Stimulated activated CD4-positive, alpha-beta T cell treated with anti-CD3 and anti-CD28 coated beads, Interleukin-1b, Interleukin-23, amount 100 ng/mL, for 1 hour (primary cell): ENCODE data around the gene S100A2.

Experiments used
- DNase-seq, 2 donors: peaks; one replicate each; pipeline ENCODE4 v3.0.0-alpha.2; 2020; ENCODE audit warnings: low read depth in 2 of 2

Gene S100A2

DNA sequence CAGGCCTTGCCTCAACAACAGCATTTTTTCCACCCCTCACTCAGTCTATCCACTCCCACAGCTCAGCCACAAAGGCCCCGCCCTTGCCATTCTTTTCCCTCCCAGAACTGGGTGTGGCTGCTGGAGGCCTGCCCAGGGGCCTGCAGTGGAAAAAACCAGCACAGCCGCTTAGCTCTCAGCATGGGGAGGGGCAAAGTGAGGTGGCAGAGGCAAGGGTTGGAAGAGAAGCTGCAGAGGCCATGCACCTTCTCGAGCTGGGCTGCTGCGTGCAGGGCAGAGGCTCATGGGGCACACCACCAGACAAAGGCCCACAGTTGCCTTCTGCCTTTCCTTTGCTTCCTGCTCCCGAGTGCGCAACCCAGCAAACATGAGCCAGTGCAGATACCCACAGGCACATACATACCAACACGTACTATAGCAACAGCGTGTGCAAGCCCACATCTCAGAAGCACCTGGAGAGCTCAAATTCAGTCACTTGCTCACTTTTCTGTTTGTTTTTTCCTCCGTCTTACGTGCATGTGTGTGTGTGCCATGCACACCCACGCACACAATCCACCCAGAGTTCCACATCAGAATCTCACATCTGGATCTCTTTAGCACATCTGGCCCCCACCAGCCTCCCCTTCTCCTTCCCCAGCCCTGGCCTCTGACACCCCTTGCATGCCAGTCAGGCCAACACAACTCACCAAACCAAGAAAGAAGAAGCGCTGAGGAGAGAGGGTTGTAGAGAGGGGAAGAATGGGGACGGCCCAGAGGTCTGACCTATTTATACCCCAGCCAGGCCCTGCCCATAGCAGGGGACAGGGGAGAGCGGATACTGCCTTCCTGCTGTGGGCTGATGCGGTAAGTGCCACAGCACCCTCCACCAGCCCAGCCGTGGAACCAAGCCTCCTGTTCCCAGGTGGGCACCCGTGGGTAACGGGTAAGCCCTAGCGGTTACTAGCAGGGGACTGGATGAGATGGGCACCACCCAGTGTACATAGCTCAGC, 20.3 kb downstream of the S100A2 start, which contains the start of gene S100A4:
TSS of gene S100A4 (minus strand) at position 740 of the 989 bp plus-strand sequence. CDS start 1,012 bp downstream, outside the sequence.
- DNase-seq = peak; percentile 75 to 84

DNA sequence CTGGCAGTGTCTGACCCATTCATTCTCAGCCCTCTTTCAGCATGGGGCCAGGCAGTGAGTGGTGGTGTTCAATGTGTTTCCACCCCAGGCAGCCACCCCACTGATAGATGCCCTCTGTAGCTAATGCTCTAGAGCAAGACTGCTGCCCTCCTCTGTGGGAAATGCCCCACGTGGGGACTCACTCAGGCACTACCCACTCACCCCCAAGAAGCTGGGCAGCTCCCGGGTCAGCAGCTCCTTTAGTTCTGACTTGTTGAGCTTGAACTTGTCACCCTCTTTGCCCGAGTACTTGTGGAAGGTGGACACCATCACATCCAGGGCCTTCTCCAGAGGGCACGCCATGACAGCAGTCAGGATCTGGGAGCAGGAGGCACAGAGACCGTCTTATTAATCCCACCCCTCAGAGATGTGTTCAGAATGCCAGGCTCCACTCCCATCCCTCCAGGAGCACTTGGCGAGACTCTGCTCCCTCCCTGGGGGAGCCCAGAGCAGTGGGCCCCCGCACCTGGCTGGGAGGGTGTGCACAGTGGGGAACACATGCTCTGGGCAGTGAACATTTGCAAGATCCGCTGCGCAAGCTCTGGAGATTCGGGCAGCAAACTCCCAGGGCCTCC, 21.1 kb downstream of the S100A2 start:
- DNase-seq = no peak

DNA sequence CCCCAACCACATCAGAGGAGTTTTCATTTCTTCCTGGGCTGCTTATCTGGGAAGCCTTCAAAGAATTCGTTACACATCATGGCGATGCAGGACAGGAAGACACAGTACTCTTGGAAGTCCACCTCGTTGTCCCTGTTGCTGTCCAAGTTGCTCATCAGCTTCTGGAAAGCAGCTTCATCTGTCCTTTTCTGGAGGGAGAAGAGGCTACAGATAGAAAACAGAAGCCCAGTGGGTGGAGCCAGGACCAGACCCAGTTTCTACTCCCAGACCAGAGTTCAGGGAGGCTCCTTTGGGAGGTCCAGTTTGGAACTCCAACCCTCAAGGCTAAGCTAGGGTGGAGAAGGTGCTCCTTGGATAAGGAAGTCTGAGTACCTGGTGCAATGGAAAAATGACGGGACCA, 21.9 kb downstream of the S100A2 start:
- no peak for DNase-seq

DNA sequence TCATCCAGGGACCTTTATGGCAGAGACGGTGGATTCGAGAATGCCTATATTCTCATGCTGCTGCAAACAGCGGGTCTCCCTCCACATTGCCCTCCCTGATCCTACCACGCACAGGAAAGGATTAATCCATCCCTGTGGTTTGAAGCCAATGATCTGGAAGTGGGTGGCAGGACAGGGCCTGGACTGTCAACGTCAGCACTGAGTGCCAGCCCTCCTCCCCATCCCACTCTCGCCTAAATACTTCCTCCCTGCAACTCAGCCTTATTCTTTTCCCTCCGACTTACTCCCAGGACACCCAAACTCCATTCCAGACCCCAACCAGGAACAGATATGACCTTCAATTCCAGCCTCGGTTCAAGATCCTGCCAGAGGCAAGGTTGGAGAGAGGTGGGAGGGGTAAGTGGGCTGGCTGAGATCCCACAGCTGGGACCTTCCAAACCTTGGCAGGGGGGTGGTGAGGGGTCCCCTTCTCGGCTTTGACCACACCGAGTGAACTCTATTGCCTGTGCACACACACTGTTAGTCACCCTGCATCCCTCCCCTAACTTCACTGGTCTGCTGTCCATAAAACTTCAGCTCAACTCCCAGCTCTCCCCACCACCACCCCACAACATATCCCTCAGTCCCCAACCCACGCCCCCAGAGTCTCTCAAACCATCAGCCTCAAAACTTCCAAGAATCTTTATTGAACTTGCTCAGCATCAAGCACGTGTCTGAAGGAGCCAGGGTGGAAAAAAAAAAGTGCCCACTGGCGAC, 22.5 kb downstream of the S100A2 start:
- DNase-seq = no peak

DNA sequence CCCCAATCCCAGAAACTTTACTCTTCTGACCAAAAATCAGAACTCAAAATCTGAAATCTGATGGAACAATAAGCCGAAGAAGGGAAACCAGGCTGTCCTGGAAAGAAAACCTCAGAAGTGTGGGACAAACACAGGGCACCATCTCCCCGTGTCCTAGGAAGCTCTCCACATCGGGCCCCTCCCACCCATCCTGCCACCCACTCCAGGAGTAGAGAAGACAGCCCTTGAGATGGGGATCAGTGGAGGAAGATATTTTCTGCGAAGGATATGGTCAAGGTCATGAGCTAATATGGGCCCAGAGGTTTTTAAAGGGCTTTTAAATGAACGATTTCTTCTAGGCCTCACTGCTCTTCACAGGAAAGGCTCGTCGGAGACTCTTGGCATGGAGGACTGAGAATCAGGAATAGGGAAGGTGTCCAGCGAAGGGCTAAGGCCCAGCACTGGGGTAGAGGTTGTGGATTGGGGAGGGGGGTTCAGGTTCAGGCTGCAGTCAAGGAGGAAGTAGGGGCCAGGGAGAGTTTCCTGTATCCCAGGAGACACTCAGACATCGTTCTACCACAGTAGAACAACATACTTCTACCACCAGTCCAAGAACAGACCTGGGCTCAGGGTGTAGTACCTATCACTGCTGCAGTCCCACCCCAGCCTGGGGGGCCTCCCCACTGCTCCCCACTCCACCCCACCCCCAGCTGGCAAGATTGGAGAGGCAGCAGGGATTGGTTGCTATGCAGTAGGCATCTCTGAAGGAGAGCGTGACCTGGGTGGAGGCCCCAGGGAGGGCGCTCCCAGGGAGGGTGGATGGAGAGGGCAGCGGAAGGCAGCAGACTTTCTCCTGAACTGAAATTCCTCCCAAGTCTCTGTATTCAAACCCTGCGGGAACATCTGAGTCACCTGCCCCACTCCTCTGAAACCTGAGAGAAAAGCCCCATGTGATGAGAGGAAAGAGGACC, 23.7 kb downstream of the S100A2 start:
- no peak for DNase-seq

DNA sequence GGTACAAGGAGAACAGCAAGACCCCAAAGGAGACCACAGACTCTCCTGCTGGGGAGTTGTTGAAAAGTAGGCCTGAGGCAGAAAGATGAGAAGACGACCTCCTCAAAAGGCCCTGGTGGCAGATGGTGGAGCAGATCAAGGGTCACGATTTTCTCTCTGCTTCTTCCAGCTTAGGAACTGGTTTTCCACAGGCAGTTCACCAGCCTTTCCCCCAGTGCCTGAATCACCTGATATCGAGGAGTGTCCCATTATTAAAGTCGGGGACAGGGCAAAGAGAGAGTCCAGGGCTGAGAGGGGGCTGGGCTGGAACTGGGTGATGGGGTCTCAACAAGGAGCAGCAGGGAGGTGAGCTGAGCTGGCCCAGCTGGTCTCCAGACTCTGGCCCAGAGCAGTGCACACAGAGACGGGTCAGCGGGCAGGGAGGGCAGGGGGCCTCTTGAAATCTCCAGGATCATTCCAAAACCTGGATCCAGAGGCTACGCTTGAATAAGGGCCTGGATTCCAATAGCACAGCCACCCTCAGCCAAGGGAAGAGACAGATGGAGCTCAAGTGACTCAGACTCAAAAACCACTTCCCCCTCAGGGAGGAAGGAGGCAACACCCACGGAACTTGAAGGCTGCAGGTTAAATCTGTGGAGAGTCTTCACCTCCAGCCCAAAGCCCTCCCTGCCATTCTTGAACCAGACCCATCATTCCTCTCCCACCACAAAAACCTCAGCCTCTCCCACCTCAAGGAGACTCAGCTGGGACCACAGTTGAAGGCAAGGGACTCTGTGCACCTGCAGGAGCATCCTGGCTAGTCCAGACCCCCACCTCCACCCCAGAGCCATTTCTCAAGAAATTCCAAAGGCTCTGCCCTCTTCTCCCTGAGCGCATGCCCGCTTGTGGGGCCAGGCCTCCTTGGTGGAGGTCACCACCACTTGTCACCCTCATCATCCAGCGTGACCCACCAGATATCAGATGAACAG, 25.0 kb downstream of the S100A2 start, which contains the start of gene S100A5:
TSS of gene S100A5 (minus strand) at position 541 of the 968 bp plus-strand sequence. CDS start 743 bp downstream, outside the sequence.
- DNase-seq = no peak

DNA sequence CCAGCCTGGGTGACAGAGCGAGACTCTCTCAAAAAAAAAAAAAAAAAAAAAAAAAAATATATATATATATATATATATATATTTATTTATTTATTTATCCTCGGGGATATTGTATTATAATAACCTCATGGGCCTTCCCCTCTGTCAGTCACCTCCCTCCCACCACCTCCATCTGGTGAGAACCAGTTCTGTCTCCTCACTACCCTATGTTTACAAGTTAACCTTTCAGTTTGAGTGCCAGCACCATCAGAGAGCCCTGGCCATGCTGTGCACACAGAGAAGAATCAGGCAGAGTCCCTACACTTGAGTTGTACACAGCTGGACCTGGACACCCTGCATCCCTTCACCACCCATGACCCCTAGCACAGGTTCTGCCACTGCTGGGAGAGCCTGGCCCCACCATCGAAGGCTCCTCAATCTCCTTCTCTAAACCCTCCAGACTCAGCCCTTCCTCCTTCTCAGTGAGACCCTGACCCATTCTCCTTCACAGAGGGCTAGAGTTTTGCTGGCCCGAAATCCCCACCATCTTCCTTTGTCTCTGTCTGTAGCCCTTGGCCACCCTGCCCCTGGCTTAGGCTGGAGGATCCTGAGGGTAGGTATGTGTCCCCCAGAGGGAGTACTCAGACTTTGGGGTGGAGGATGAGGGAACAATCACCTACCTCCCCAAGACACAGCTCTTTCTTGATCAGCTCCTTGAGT, 26.1 kb downstream of the S100A2 start:
- DNase-seq = no peak

DNA sequence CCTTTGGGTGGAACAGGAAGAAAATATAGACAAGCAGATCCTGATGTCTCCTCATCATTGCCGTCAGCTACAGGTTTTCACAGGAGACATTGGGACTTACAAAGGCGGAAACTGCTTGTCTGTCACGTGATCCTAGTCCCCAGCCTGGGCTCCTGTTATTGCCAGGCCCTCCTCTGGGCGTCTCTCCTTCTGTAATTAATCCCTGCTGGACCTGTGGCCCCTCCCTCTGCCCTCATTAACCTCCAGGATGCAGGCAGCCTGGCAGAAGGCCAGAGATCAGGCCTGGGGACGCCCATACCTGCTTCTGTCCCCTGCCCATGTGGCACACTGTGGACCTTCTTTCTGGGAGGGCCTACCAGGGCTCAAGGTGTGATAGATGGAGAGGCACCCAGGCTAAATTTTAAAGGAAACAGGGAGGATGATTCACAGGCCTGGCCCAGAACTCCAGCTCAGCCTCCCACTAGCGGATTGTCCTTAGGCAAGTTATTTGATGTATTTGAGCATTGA, 27.3 kb downstream of the S100A2 start:
- no peak for DNase-seq

DNA sequence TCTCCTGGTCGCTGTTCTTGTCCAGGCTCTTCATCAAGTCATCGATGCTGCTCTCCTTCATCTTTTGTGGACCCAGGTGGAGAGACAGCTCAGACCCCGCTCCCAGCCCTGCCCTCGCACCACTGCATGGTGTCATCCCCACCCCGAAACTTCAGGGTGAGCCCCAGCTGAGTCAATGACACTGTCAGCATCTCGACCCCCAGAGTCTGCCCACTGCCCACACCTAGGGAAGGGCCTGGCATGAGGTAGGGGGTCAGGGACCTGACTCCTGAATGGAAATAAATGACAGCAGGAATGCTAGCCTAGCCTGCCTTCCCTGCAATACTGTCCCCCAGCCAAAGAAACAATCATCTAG, 28.3 kb downstream of the S100A2 start:
- no peak for DNase-seq

DNA sequence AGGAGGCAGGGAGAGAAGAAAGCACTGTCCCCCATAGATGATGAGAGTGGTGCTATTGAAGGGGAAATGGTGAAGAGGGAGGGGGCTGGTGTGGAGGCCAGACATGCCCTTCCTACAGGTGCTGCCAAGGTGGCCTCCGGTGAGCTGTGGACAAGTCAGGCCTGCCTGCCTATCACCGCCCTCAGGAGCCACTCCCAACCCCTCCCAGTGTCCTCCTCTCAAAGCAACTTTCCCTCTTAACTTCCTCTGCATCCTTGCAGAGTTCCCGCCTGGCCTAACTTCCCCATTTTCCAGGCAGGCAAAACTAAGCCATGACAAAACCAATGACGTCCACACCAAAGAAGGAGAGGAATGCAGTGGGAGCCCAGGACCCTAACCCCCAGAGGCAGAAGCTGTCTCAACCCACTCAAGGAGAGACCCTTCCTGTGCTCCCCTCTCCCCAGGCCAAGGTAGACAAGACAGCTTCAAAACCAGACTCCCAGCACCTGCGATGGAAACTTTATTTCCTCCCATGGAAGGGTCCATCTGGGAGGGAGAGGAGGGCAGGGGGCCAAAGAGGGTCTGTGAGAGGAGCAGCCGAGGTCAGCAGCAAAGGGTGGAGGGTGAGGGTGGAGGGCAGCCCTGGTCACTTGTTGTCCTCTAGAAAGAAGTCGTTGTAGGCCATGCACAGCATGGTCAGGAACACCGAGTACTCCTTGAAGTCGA, 28.8 kb downstream of the S100A2 start:
- DNase-seq = no peak

DNA sequence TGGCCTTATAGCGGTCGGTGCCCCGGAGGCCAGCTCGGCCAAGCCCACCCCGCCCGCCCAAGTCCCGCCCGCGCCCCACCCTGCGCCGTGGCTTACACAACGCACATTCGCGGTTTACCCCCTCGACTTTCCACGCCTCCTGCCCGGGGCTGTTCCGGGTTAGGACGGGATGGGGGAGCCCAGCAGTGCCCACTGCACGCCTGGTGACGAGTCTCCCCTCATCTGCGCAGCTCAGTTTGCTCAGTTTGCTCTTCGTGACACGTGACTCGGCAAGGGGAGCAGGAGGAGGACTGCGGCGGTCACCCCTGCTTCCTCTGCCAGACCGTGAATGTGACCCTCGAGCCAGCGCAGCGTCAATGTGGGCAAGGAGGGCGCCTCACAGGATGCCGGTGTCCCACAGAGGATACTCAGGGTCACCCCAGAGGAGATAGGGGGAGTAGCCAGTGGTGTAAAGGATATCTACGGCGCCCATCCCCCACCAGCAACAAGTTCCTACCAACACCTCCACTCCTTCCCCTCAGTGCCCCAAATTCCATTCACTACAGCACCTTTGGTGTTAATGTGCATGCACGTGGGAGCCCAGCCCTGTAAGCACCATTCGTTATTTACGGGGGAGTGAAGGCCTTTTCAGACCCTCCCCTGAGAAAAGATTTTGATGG, 29.5 kb downstream of the S100A2 start:
- peak; percentile 47 to 63 for DNase-seq

DNA sequence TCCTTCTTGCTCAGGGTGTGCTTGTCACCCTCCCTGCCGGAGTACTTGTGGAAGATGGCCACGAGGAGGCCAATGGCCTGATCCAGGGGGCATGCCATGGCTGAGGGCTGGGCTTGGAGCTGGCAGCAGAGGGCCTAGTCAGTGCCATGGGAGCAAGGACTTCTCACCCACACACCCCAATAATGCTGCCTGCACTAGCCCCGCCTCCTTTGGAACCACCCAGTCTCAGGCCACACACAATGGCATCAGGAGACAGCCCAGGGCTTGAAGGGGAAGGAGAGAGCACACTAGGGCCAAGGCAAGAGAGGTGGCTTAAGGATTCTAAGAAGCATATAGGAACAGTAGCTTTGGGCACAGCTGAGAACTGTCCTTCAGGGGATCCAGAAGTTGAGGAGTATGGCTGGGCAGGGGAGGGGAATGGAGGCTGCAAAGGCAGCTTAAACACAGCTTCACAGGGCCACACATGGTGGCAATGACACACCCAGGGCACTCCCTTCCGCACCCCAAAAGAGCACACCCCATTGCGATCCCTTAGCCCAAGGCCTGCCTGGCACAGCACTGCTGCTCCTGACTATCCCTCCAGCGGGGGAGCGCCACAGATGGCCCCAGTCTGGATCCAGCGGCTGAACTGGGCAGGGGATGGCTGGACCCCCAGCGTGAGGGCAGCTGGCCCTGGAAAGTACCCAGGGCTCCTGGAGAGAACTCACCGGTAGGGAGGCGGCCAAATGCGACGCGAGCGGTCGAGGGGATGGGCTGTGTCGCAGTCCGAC, 30.2 kb downstream of the S100A2 start, which contains the start of gene S100A6:
TSS of gene S100A6 (minus strand) at position 750 of the 770 bp plus-strand sequence. CDS start at position 98, 652 bp downstream.
- no peak for DNase-seq

DNA sequence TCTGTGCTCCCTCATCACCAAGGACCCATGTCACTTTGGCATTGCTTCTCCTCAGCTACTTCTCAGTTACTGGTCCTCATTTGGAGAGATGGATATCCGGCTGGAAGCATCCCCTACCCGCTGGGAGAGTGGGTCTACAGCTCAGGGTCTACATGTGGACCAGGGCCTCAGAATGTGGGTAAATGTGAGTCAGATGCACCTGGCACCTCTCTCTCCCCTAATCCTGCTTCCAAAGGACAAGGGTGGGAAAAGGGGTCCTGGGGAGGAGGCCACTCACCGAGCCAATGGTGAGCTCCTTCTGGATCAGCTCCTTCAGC, 30.8 kb downstream of the S100A2 start:
- DNase-seq = no peak

DNA sequence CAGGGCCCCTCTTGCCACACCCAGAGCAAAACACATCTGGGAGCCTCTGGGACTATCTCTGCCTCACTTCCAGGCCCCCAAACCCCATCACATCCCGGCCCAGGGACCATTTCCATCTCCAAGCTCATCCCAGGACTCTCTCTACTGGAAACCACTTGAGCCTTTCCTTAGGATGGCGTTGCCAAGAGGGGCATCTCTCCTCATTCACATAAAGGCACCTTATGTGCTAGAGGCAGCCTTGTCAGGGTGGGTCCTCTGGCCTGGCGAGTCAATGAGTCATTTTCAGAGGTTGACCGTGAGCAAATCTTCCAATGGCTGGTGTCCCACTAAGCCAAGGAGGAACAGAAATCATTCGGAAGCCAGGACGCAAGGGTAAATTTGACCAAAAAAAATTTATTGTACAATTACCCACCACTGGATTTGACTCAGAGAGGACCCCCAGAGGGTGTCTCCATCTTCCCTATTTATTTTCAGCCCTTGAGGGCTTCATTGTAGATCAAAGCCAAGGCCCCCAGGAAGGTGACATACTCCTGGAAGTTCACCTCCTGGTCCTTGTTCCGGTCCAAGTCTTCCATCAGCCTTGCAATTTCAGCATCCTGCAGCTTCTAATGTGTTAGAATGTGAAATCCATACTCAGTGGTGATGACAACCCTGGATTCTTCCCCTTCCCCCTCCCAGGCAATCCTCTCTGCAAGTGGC, 31.3 kb downstream of the S100A2 start:
- DNase-seq = no peak

DNA sequence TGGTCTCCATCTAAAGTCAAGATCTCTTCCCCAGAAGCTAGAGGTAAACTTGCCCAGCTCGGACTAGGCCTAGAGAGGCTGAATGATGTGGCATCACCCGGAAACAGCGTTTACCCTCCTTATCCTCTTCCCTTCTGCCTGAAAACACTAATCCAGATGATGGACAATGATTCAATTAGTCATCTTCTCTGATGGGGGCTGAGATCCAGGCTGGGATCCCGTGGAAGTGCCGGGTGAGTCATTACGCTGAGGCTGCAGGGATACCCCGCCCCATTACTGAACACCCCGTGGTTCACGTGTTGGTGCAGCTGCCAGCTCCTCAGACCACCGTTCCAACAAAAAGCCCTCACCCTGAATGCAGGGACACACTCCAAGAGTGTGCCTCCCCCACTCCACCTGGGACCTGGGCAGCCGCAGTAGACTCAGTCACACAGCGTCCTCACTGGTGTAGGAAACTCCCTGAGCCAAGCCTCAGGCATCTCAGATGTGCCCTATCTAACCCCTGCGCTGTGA, 31.9 kb downstream of the S100A2 start:
- no peak for DNase-seq
